ENCODE data around the gene NAMPT.

DNA sequence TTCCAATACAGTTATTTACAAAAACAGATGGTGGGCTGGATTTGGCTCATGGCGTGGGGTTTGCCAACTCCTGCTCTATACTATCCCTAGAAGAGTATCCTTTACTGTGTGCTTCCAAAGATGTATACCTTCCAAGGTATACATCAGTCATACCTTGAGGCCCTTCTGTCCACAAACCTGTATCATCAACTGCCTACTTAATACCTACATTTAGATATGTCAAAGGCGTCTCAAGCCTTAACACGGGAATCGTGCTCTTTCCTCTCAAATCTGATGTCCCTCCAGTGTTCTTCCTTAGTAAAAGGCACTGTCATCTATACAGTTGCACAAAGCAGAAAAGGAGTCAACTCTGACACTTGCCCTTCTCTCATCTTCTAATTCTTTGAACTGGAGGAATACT, 36.9 kb downstream of the NAMPT start:
- TF ChIP-seq, protein P1, sequence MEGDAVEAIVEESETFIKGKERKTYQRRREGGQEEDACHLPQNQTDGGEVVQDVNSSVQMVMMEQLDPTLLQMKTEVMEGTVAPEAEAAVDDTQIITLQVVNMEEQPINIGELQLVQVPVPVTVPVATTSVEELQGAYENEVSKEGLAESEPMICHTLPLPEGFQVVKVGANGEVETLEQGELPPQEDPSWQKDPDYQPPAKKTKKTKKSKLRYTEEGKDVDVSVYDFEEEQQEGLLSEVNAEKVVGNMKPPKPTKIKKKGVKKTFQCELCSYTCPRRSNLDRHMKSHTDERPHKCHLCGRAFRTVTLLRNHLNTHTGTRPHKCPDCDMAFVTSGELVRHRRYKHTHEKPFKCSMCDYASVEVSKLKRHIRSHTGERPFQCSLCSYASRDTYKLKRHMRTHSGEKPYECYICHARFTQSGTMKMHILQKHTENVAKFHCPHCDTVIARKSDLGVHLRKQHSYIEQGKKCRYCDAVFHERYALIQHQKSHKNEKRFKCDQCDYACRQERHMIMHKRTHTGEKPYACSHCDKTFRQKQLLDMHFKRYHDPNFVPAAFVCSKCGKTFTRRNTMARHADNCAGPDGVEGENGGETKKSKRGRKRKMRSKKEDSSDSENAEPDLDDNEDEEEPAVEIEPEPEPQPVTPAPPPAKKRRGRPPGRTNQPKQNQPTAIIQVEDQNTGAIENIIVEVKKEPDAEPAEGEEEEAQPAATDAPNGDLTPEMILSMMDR (IDR thresholded peaks at IDR 0.05) = no peak
- TF ChIP-seq POLR2A (IDR thresholded peaks at IDR 0.05) = peak; percentile 40

Measured in right lobe of liver (tissue), 4 donors.